Pancreas (tissue), 10 donors: ENCODE results near the gene BOLA1. TPM values are rescaled to one million over a fixed set of nuclear protein-coding genes. Genes with fewer than 3 reads are reported as not detected.
A peak's percentile ranks its signal among the peaks of the same experiment; 100 is the strongest.
"Not testable (repeated sequence)": the region's sequence is repeated elsewhere in the genome, so short reads cannot be mapped to it uniquely, and the experiment has no call there.

Source experiments
- ATAC-seq, 4 donors: fragments of 200-7000 bp; cut with Tn5 transposase; one replicate each; pipeline versions ENCODE4 v1.8.0 to v1.9.1; 2020; ENCODE audit warnings: mild to moderate bottlenecking in 4 of 4, moderate library complexity in 4 of 4
- DNase-seq, 6 donors: peaks; one replicate each; pipeline ENCODE4 v3.0.0-alpha.2; 2020
- FAIRE-seq: peaks from 2 replicates; lab custom pipeline; 2012; peaks lifted over from hg19 to GRCh38; lab: Jason Lieb, UNC
- H3K27ac ChIP-seq, 4 donors: fragments of 200-600 bp; sonication (generic); 1 replicate in 3 of 4; 2 replicates in 1 of 4; pipeline versions ENCODE4 v1.5.0 to v1.8.0; 2020
- H3K27me3 ChIP-seq, 4 donors: fragments of 200-600 bp; one replicate each; pipeline ENCODE4 v1.8.0; 2021
- H3K36me3 ChIP-seq, 3 donors: fragments of 200-600 bp; sonication (generic) in 1 of 3; one replicate each; pipeline versions ENCODE4 v1.5.0 to v1.8.0; 2020 to 2021
- H3K4me1 ChIP-seq, 3 donors: fragments of 200-600 bp; one replicate each; pipeline ENCODE4 v1.8.0; 2021
- H3K4me3 ChIP-seq, 4 donors: fragments of 200-600 bp; sonication (generic) in 2 of 4; one replicate each; pipeline versions ENCODE4 v1.5.0 to v1.8.0; 2020 to 2021
- H3K9me3 ChIP-seq, 4 donors: fragments of 200-600 bp; one replicate each; pipeline ENCODE4 v1.8.0; 2021
- CTCF ChIP-seq, 4 donors: fragments of 200-600 bp; sonication (generic) in 3 of 4; IDR thresholded peaks; one replicate each; pipeline versions ENCODE4 v1.5.0 to v1.8.0; 2021; ENCODE audit warnings: antibody characterized with exemption in 4 of 4
- WGBS, 2 donors: extraction: QIAGEN DNeasy Blood & Tissue Kit; methylation state at CpG; one replicate each; pipeline ENCODE4 v1.1.7; 2013; 5-methylcytosine and 5-hydroxymethylcytosine counted together
- intact Hi-C, 3 donors: fragments of 100-400 bp; cut with DNase I; formaldehyde crosslinking; loops; one replicate each; pipeline versions ENCODE4 v1.11.1 to v1.14.2; 2022
- polyA plus RNA-seq, 2 donors: library from polyadenylated mRNA; stranded (reverse); fragments of 200-250 nt; gene quantifications; one replicate each; pipeline ENCODE4 v1.2.3, GENCODE V29; 2013
- total RNA-seq, 6 donors: library from RNA; stranded (reverse); fragmentation: NEBNext Ultra II Directional in 4 of 6; extraction: Animal tissue kit (Norgen Biotek cat#: 25700) in 4 of 6; gene quantifications; one replicate each; pipeline versions ENCODE4 v1.2.1 to v1.2.4, GENCODE V29; 2021 to 2023
- donor health status: healthy with polysubstance abuse.
- donor health status: DM: no; HTN: no; CAD: no; lungs with moderate emphysema.
- donor health status: DM: no; HTN: no; CAD: no.
- donor health status: control.
- donor health status: control.
- donor health status: Bipolar disorder and iron deficiency.
- donor health status: DM: yes; HTN: yes; CAD: no.
- donor health status: DM: no; HTN: no; CAD: no.
- donor health status: DM: no; HTN: no; CAD: no.
- donor health status: DM: yes; HTN: yes; CAD: no.

Gene BOLA1
- total and polyA plus RNA-seq, 8 donors: 7.0 to 24.1 (median 8.7) TPM

DNA sequence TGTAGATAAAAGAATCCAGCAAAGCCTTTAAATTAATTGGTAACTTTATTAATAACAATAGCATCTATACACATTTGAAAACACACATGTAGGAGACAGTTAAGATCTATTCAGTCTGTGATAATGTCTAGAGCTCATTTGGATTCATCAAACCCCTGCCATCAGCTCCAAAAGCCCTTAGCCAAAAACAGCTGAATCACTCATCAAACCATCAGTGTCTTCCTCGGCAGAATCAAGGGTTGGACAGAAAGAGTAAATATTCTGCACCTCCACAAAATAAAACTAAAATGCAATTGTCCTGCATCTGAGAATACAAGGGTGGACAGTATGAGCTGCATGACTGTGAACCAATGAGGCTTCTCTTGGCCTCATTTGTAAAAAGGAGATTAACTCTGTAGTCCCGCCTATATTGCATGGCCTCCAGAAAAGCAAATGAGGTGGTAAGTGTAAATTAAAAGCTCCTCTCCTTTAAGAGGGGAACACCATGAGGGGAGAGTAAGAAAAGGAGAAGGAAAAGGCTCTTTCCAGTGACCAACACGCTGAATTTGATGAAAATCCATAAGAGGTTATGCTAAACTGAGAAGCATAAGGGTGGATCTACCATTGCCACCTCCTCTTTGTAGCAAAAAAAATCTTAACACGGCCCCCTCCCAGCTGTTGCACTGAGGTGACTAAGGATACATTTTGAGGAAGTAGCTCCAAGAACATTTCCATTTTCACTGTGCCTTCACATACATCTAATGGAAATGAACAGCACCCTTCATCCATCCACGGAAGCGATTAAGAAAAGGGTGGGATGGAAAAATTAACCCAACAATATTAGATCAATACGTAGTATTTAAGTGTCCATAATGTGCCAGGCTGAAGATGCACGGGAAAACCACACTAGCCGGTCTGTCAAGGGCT lies 14.7 kb upstream of the BOLA1 start:
- DNase-seq (no peak), ATAC-seq (no peak), FAIRE-seq (no peak)
- WGBS, 2 donors: 9 to 12% methylated on average over 9 of the region's 9 CpGs
- H3K27me3 ChIP-seq: no peaks in the 10 kb centered on the region
- peak overlapping the region; percentile 29 to 64 (median 46) for H3K4me3 ChIP-seq
- H3K36me3 ChIP-seq: no peaks in the 10 kb centered on the region
- peaks cover 0 to 12% (median 10%) of the 10 kb centered on the region in 3 donors for H3K4me1 ChIP-seq
- H3K27ac ChIP-seq: peak overlapping the region in 2 of 4 donors; percentile 99 to 100
- intact Hi-C loops: no loop called here
- no peaks in the 10 kb centered on the region for H3K9me3 ChIP-seq
- no peak for TF ChIP-seq CTCF (IDR thresholded peaks at IDR 0.05)

DNA sequence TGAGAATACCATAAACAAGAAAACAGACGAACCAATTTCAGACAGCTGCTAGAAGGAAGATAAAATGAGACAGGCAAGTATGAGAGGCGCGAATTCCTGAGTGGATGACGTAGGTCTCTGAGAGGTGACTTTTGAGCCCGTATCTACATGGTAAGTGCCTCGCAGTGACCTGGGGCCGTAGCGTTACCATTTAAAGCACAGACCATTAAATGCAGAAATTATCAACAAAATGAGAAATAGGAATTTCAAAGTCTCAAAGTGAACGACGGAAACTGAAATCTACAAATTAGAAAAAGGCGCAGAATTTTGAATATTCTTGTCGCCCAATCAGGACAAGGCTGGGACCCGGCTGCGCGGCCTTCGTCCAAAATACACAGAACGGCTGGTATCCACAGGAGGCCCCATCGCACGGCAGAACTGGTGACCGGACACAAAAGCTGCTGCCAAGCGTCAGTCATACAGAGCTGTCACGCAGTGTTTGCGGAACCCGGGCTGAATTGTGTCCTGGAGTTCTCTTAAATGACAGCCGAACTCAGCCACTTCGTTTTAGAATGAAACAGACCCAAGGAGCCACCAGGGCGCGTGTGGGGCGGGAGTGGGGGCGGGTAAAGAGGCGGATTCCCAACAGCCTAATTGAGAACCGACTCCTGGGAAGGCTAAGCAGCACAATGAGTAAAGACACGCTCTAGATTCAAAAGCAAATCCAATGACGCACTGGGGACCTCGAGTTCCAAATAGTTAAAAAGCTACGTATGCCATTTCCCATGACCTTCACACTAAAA lies 13.8 kb upstream of the BOLA1 start:
- peaks cover 0 to 12% (median 10%) of the 10 kb centered on the region in 3 donors for H3K4me1 ChIP-seq
- ATAC-seq: peak; percentile 60 to 72 (median 67)
- 0 to 1% methylated on average over 36 of the region's 36 CpGs for WGBS, 2 donors
- H3K9me3 ChIP-seq: no peaks in the 10 kb centered on the region
- H3K27me3 ChIP-seq: no peaks in the 10 kb centered on the region
- TF ChIP-seq CTCF (IDR thresholded peaks at IDR 0.05): no peak
- H3K36me3 ChIP-seq: no peaks in the 10 kb centered on the region
- H3K27ac ChIP-seq: peak overlapping the region; percentile 99 to 100 (median 99)
- no peak for FAIRE-seq
- DNase-seq: peak; percentile 87 to 96 (median 91)
- H3K4me3 ChIP-seq: peak overlapping the region; percentile 29 to 64 (median 46)
- intact Hi-C loops: no loop called here

GRCh38 chr1:149886121-149886395 lies 13.3 kb upstream of the BOLA1 start:
- FAIRE-seq, H3K27me3 ChIP-seq, H3K9me3 ChIP-seq, H3K36me3 ChIP-seq, intact Hi-C loops: not testable (repeated sequence)
- DNase-seq: peak in 3 of 6 donors; percentile 42 to 67 (median 53)
- Histone ChIP-seq H3K4me1 (peaks cover 0 to 12% (median 10%) of the 10 kb centered on the region in 3 donors), H3K4me3 (peak overlapping the region; percentile 29 to 64 (median 46)), H3K27ac (peak overlapping the region; percentile 99 to 100 (median 99))
- ATAC-seq: peak; percentile 0 to 5 (median 2)
- WGBS, 2 donors: 0% methylated on average over 13 to 19 of the region's 19 CpGs

- FAIRE-seq: peak; percentile 93
- DNase-seq: peak; percentile 81 to 92 (median 90)
- no peak for TF ChIP-seq CTCF (IDR thresholded peaks at IDR 0.05)
- no peaks in the 10 kb centered on the region for H3K27me3 ChIP-seq
- peaks cover 0 to 12% (median 10%) of the 10 kb centered on the region in 3 donors for H3K4me1 ChIP-seq
- intact Hi-C loops: no loop called here
- H3K4me3 ChIP-seq: peak overlapping the region; percentile 29 to 64 (median 46)
- no peaks in the 10 kb centered on the region for H3K36me3 ChIP-seq
- H3K27ac ChIP-seq: peak overlapping the region; percentile 99 to 100 (median 99)
- 0% methylated on average over 61 to 62 of the region's 62 CpGs for WGBS, 2 donors
- no peaks in the 10 kb centered on the region for H3K9me3 ChIP-seq
- ATAC-seq: peak; percentile 73 to 81 (median 77)
Observed at GRCh38 chr1:149886396-149887195, 12.8 kb upstream of the BOLA1 start.

GRCh38 chr1:149887196-149887455 lies 12.2 kb upstream of the BOLA1 start:
- H3K4me1 ChIP-seq: peaks cover 0 to 12% (median 10%) of the 10 kb centered on the region in 3 donors
- DNase-seq, FAIRE-seq, H3K27me3 ChIP-seq, ATAC-seq, intact Hi-C loops, H3K9me3 ChIP-seq, H3K36me3 ChIP-seq: not testable (repeated sequence)
- 1% methylated on average over 7 to 13 of the region's 13 CpGs for WGBS, 2 donors
- H3K27ac ChIP-seq: peak overlapping the region; percentile 99 to 100 (median 99)
- peak overlapping the region; percentile 23 to 64 (median 40) for H3K4me3 ChIP-seq
